GM19025 (cell line): ENCODE measurements around the gene WFDC10A.
"Not testable (repeated sequence)": the region's sequence is repeated elsewhere in the genome, so short reads cannot be mapped to it uniquely, and the experiment has no call there.

Experiments
- ATAC-seq: cut with Tn5 transposase; IDR thresholded peaks from one replicate; pipeline ENCODE4 v1.9.1; 2021; ENCODE audit warnings: mild to moderate bottlenecking, low read depth, moderate library complexity; ENCODE audit not compliant: unreplicated experiment

The WFDC10A gene

GRCh38 chr20:45629496-45630100 lies at the start of gene WFDC10A:
Gene WFDC10A, plus strand, starts transcription at chr20:45629739. Its CDS starts 75 bp downstream, at chr20:45629814.
- ATAC-seq: no peak

DNA sequence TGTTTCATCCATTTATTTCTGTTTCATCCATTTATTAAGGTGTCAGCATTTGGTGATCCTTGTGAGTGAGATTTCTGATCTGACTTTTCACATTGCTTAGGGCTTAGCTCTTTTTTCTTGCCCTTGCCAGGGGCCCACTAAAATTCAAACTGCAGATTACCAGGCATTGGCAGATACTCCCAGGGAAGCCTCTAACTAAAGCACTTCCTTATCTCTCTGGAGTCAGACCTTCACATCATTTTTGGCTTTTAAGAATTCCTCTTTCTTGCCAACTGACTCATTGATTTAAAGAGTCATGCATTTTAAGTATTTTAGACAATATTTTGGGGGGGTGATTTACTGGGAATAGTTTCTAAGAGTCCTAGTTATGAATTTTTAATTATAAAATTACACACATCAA lies 47.8 kb upstream of the WFDC10A start:
- no peak for ATAC-seq

DNA sequence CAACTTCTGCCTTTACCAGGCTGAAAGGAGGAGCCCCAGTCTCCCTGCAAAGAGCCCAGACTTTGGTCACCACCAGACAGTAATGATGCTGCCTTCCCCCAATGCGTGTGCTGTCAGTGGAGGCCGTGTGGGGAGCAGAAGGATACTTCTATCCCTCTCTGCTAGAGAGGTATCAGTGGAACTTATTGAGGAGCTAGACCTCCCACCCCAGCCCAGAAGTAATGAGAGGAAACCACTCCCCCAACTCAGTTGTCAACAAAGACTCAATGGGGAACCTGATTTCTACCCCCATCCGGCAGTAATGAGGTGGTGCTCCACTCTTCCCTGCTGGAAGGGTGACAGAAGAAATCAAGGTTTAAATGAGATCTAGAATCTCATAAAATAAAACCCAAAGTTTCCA lies 46.0 kb upstream of the WFDC10A start:
- no peak for ATAC-seq

GRCh38 chr20:45584294-45584693 lies 45.2 kb upstream of the WFDC10A start:
- ATAC-seq: not testable (repeated sequence)

GRCh38 chr20:45585986-45586385 lies 43.6 kb upstream of the WFDC10A start:
- ATAC-seq: not testable (repeated sequence)

DNA sequence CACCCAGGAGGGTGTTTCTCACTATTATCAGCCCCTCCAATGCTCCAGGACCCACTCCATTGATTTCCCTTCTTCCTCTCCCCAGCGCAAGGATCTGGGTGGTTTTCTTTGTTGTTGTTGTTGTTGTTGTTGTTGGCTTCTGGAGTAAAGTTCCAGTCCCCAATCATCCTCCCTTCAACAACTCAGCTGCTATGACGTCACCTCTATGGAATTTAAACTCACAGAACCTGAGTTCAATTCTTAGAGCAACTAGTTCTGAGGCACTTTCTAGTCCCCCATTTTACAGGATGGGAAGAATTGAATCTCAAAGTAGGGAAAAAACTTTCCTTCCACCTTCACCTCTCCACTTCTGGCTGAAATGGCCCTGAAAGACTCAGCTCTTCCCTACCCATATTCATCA lies 40.7 kb upstream of the WFDC10A start:
- no peak for ATAC-seq

GRCh38 chr20:45589725-45590124 lies 39.8 kb upstream of the WFDC10A start:
- ATAC-seq: no peak

- ATAC-seq: no peak
Measured at GRCh38 chr20:45592574-45593189, 36.9 kb upstream of the WFDC10A start.

- no peak for ATAC-seq
Measured at GRCh38 chr20:45593498-45593897, 36.0 kb upstream of the WFDC10A start.

DNA sequence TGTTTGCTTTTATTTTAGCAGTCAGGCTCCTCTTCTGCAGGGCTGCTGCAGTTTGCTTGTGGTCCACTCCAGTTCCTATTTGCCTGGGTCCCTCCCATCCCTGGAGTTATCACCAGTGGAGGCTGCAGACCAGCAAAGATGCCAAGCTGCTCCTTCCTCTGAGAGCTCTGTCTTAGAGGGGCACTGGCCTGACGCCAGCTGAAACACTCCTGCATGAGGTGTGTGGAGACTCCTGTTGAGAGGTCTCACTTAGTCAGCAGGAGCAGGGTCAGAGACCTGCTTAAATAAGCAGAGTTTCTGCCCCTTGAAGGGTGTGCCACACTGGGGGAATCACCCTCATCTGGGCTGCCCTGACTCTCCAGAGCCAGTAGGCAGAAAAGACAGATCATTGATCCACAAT lies 34.3 kb upstream of the WFDC10A start:
- no peak for ATAC-seq

- ATAC-seq: no peak
Measured at GRCh38 chr20:45607810-45608209, 21.7 kb upstream of the WFDC10A start.

DNA sequence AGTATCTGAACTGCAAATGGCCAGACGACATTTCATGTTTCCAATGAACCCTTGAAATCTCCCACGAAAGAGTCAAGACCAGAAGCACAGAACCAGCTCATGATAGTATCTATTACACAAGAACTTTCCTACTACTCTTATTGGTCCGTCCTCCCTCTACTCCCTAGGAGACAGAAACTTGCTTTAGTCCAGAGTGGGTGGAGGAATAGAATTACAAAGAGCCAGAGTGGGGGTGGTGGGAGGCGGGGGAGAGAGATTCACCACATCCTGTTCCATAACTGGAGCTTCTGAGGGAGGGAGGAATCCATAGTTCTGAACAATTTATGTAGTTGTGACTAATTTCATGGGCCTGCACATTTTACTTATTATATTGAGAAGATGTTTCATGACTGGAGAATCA lies 18.5 kb upstream of the WFDC10A start:
- no peak for ATAC-seq

DNA sequence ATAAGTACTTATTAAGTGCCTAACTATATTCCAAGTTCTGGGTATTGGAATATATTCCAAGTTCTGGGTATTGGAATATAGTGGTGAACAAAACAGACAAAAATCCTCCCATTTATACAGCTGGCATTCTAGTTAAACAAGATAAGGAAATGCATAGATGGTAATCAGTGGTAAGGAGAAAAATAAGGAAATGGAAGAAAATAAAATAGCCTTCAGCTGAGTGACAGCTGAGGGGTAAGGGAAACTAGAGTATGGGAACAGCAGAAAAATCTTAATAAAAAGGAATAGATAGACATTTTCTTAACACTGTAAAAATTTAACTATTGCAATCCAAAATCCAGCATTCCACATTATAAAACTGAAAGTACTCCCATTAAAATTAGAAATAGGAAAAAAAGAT lies 17.2 kb upstream of the WFDC10A start:
- no peak for ATAC-seq

- ATAC-seq: no peak
Measured at GRCh38 chr20:45617591-45617990, 11.9 kb upstream of the WFDC10A start.

DNA sequence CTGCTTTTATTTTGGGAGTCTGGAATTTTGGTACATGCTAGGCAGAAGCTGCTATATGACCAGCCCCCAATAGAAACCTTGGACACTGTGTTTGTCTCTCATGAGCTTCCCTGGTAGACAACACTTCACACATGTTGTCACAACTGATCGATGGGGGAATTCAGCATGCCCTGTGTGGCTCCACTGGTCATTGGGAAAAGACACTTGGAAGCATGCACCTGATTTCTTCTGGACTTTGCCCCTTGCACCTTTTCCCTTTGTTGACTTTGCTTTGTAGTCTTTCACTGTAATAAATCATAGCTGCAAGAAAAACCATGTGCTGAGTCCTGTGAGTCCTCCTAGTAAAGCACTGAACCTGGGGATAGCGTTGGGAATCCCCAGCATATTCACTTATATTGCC lies 7.9 kb upstream of the WFDC10A start:
- no peak for ATAC-seq

DNA sequence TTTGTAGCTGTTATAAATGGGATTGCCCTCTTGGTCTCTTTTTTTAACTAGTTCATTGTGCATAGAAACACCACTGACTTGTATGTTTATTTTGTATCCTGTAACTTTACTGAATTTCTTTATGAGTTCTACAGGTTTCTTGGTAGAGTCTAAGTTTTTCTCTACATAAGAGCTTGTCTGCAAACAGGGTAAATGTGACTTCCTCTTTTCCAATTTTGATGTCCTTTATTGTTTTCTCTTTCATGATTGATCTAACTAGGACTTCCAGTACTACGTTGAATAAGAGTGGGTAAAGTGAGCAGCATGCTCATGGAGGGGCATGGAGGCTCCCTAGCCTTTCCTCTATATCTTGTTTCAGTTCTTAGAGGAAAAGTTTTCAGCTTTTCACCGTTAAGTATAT lies 3.0 kb upstream of the WFDC10A start:
- no peak for ATAC-seq

- ATAC-seq: no peak
Measured at GRCh38 chr20:45630371-45630770, 832 bp downstream of the WFDC10A start.

- ATAC-seq: no peak
Measured at GRCh38 chr20:45631184-45631583, 1.6 kb downstream of the WFDC10A start, which contains the start of gene WFDC9. Gene WFDC9, minus strand, starts transcription at chr20:45631284. Its CDS starts 21,103 bp downstream, at chr20:45610181.

DNA sequence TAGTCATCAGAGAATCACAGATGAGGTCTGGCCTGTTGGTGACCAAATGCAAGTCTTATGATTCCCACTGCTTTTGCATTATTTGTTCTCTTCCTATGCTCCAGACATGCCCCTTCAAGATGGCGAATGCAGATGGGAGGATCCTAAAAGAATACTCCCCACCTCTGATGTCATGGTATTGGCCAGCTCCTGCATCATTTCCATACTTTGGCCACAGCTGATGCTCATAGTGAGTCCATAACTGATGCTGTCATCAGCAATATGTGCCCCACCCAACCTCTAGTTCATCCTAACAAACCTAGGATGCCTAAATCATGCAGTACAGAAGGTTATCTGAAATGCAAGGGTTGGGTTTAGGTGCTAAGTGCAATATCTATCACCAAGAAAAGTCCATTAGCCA lies 7.0 kb downstream of the WFDC10A start:
- no peak for ATAC-seq

DNA sequence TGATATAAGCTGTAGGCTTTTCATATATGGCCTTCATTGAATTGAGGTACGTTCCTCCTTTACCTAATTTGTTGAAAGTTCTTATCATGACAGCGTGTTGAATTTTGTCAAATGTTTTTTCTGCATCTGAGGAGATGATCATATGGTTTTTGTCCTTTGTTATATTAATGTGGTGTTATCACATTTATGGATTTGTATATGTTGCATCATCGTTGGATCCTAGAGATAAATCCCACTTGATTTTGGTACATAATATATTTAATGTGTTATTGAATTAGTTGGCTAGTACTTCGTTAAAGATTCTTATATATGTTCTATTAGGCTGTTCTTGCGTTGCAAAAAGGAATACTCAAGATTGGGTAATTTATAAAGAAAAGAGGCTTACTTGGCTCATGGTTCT lies 10.1 kb downstream of the WFDC10A start:
- no peak for ATAC-seq

GRCh38 chr20:45641076-45641475 lies 11.5 kb downstream of the WFDC10A start:
- not testable (repeated sequence) for ATAC-seq

GRCh38 chr20:45645869-45646268 lies 16.3 kb downstream of the WFDC10A start:
- ATAC-seq: not testable (repeated sequence)
